HEK293T (cell line): ENCODE results near the gene JAZF1.

ENCODE experiments used
- CTCF ChIA-PET: fragments of 350-600 bp; formaldehyde crosslinking; extraction: SDS; loops from one replicate; lab custom pipeline; 2021; ENCODE audit warnings: antibody characterized with exemption, inconsistent platforms; lab: Yijun Ruan, JAX
- POLR2A ChIA-PET: fragments of 350-600 bp; formaldehyde crosslinking; extraction: SDS; loops from one replicate; lab custom pipeline; 2020; ENCODE audit warnings: antibody characterized with exemption, inconsistent platforms; lab: Yijun Ruan, JAX
- DNase-seq: peaks from one replicate; pipeline ENCODE4 v3.0.0; 2012; ENCODE audit warnings: mixed read lengths; ENCODE audit errors: extremely low spot score
- ARNT ChIP-seq: fragments of 450-650 bp; IDR thresholded peaks from 2 replicates; pipeline ENCODE4 v1.6.1; 2017; ENCODE audit warnings: mild to moderate bottlenecking
- BHLHE40 ChIP-seq: fragments of 450-650 bp; IDR thresholded peaks from 2 replicates; pipeline ENCODE4 v1.6.1; 2016; ENCODE audit warnings: mild to moderate bottlenecking, moderate library complexity, borderline replicate concordance
- CTBP1 ChIP-seq: fragments of 450-650 bp; IDR thresholded peaks from 2 replicates; pipeline ENCODE4 v1.6.1; 2016; ENCODE audit warnings: borderline replicate concordance
- ELF4 ChIP-seq: fragments of 450-650 bp; IDR thresholded peaks from 2 replicates; pipeline ENCODE4 v1.6.1; 2017; ENCODE audit warnings: antibody characterized with exemption
- FOXA1 ChIP-seq: fragments of 450-650 bp; IDR thresholded peaks from 2 replicates; pipeline ENCODE4 v1.6.1; 2016; ENCODE audit warnings: mild to moderate bottlenecking
- FOXK2 ChIP-seq: fragments of 450-650 bp; IDR thresholded peaks from 2 replicates; pipeline ENCODE4 v1.6.1; 2016; ENCODE audit warnings: mild to moderate bottlenecking
- FOXM1 ChIP-seq: fragments of 450-650 bp; IDR thresholded peaks from 2 replicates; pipeline ENCODE4 v1.6.1; 2017; ENCODE audit warnings: mild to moderate bottlenecking, borderline replicate concordance
- HDGF ChIP-seq: fragments of 450-650 bp; IDR thresholded peaks from 2 replicates; pipeline ENCODE4 v1.6.1; 2017; ENCODE audit warnings: antibody characterized with exemption, borderline replicate concordance
- L3MBTL2 ChIP-seq: fragments of 450-650 bp; conservative IDR thresholded peaks from 2 replicates; pipeline ENCODE4 v1.6.1; 2016; ENCODE audit warnings: mild to moderate bottlenecking
- LEF1 ChIP-seq: fragments of 450-650 bp; IDR thresholded peaks from 2 replicates; pipeline ENCODE4 v1.6.1; 2017; ENCODE audit warnings: mild to moderate bottlenecking, borderline replicate concordance
- NFRKB ChIP-seq: fragments of 450-650 bp; IDR thresholded peaks from 2 replicates; pipeline ENCODE4 v1.6.1; 2016; ENCODE audit warnings: mild to moderate bottlenecking, moderate library complexity
- SP1 ChIP-seq: fragments of 450-650 bp; IDR thresholded peaks from 2 replicates; pipeline ENCODE4 v1.6.1; 2017
- SUZ12 ChIP-seq: fragments of 450-650 bp; IDR thresholded peaks from 2 replicates; pipeline ENCODE4 v1.6.1; 2016; ENCODE audit warnings: mild to moderate bottlenecking
- TARDBP ChIP-seq: fragments of 450-650 bp; IDR thresholded peaks from 2 replicates; pipeline ENCODE4 v1.6.1; 2016
- ZNF384 ChIP-seq: fragments of 450-650 bp; IDR thresholded peaks from 2 replicates; pipeline ENCODE4 v1.6.1; 2016
- TF ChIP-seq, protein P1 (sequence below): fragments of 450-650 bp; IDR thresholded peaks from 2 replicates; pipeline ENCODE4 v1.6.1; 2016

The JAZF1 gene

DNA sequence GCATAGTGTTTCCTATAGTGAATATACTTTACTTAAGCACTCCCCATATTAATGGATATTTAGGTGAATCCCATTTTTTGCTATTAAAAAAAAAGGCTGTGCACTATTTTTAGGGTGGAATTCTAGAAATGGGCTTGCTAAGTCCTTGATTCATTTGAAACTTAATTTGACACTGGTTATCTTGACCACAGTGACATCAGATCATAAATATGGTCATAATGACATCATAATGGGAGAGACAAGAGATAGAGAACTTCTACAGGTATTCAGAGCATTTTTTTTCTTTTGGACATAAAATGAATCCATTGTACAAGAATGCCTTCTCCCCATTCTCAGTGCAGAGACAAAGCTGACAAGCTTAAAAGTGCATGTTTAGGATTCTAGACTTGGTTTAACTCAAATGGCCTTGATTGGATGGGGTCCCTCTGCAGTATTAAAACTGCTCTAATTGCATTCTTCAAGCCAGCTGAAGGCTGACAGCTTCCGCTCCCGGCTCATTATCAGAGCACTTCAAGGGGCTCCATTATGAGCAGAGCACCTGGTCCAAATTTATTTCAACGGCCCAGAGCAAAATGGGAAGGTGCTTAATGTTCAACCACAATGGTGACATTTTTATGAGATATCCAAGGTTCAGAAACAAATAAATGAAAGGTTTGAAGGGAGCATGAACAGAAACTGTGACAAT, 104.8 kb downstream of the JAZF1 start:
- ChIA-PET POLR2A (no interaction called here), CTCF (interaction anchor here (0.8 kb wide), 1 partner anchor 18 kb away, joined by 3 read pairs; no protein-coding TSS in a partner anchor)
- TF ChIP-seq L3MBTL2 (no peak), ZNF384 (no peak), SP1 (no peak), BHLHE40 (no peak), ELF4 (no peak), ARNT (no peak), NFRKB (no peak), CTBP1 (no peak), FOXA1 (no peak), FOXM1 (no peak), LEF1 (no peak), TARDBP (no peak), HDGF (no peak), SUZ12 (no peak), FOXK2 (no peak)
- TF ChIP-seq, protein P1, sequence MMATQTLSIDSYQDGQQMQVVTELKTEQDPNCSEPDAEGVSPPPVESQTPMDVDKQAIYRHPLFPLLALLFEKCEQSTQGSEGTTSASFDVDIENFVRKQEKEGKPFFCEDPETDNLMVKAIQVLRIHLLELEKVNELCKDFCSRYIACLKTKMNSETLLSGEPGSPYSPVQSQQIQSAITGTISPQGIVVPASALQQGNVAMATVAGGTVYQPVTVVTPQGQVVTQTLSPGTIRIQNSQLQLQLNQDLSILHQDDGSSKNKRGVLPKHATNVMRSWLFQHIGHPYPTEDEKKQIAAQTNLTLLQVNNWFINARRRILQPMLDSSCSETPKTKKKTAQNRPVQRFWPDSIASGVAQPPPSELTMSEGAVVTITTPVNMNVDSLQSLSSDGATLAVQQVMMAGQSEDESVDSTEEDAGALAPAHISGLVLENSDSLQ: no peak
- DNase-seq: no peak

GRCh38 chr7:28072876-28073514, 107.6 kb downstream of the JAZF1 start:
- TF ChIP-seq TARDBP (no peak), FOXM1 (no peak), SUZ12 (no peak), FOXK2 (no peak), SP1 (no peak), L3MBTL2 (no peak), FOXA1 (no peak), ARNT (no peak), LEF1 (no peak), NFRKB (no peak), ELF4 (no peak), HDGF (no peak), BHLHE40 (no peak), CTBP1 (no peak), ZNF384 (no peak)
- TF ChIP-seq, protein P1: no peak
- DNase-seq: no peak
- CTCF ChIA-PET: interaction anchor here (1.5 to 3.6 kb wide), 2 partner anchors 11 to 12 kb away, joined by 3 to 31 read pairs; no protein-coding TSS in a partner anchor
- POLR2A ChIA-PET: no interaction called here

GRCh38 chr7:28071570-28071969, 109.0 kb downstream of the JAZF1 start:
- TF ChIP-seq FOXK2 (no peak), FOXM1 (no peak), LEF1 (no peak), CTBP1 (no peak), HDGF (no peak), ZNF384 (no peak), SUZ12 (no peak), TARDBP (no peak), ELF4 (no peak), ARNT (no peak), L3MBTL2 (no peak), FOXA1 (no peak), SP1 (no peak)
- TF ChIP-seq, protein P1: no peak
- POLR2A ChIA-PET: no interaction called here
- CTCF ChIA-PET: interaction anchor here (0.6 to 3.6 kb wide), 5 partner anchors 9 to 1248 kb away, joined by 3 to 31 read pairs (median 3); no protein-coding TSS in a partner anchor
- DNase-seq: no peak

DNA sequence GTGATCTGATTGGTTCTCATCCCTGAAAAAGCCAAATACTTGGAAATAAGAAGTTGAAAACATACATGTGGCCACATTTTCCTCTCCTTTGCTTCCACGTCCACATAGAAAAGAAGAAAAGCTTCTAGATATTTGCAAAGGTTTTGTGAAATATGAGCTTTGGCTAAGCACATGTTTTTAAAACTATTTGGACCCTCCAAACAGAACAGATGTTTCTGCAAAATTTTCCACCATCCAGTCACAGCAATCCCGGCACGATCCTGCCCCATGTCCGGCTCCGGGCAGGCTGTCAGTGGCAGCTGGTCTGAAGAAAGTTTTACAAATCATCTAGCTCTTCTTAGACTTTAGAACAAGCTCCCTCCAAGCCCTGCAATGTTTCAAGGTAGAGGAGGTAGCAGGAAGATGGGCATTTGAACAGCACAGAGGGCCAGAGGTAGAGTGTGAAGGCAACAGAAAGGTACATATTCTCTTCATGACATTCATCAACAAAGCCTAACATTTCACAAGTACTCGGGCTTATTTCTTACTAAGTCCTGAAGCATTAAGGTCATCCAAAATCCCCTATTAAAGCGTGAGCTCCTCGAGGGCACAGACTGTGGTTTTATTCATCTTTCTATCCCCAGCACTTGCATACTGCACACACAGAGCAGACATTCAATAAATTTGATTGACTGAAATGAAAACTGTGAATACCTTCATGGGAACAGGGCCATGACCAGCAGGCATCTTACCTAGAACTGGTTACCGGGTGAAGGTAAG, 110.1 kb downstream of the JAZF1 start:
- no peak for DNase-seq
- ChIA-PET CTCF (interaction anchor here (1.0 to 3.6 kb wide), 3 partner anchors 8 to 23 kb away, joined by 4 to 31 read pairs (median 8); no protein-coding TSS in a partner anchor), POLR2A (no interaction called here)
- TF ChIP-seq SP1 (no peak), ELF4 (no peak), SUZ12 (no peak), NFRKB (no peak), TARDBP (no peak), BHLHE40 (no peak)

DNA sequence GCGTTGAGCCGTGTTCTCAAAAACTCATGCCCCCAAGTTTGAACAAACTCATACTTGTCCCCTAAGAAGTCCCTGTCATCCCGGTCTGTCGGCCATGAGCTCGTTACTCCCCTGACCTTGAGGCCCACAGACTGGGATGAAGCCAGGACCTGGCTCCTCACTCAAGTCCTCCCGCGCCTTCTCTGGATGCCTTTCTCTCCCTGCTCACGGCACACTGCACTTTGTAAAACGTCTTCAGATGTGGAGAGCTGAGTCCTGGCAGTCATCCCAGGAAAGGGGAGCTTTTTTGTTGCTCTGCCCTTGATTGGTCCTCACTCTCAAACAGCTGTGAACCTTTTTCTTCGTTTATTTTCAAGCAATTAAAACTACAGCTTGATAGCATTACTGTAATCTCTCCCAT, 110.8 kb downstream of the JAZF1 start:
- CTCF ChIA-PET: interaction anchor here (0.6 to 3.6 kb wide), 3 partner anchors 7 to 17 kb away, joined by 3 to 31 read pairs (median 4); no protein-coding TSS in a partner anchor
- TF ChIP-seq SP1 (no peak), ZNF384 (no peak), FOXK2 (no peak), NFRKB (no peak), BHLHE40 (no peak), CTBP1 (no peak), ARNT (no peak), HDGF (no peak), ELF4 (no peak), TARDBP (no peak), FOXA1 (no peak), LEF1 (no peak), FOXM1 (no peak), L3MBTL2 (no peak), SUZ12 (no peak)
- TF ChIP-seq, protein P1: no peak
- POLR2A ChIA-PET: no interaction called here
- DNase-seq: no peak
